Epithelial cell of prostate (primary cell): ENCODE measurements around the gene AHDC1.
A peak's percentile ranks its signal among the peaks of the same experiment; 100 is the strongest.
"Not testable (repeated sequence)": the region's sequence is repeated elsewhere in the genome, so short reads cannot be mapped to it uniquely, and the experiment has no call there.

Source experiments
- DNase-seq: peaks from one replicate; pipeline ENCODE4 v3.0.0-alpha.2; 2011; ENCODE audit warnings: low read depth, low spot score
- H3K27ac ChIP-seq: fragments of 450-650 bp; 2 replicates; pipeline ENCODE4 v1.5.1; 2017; ENCODE audit warnings: mild to moderate bottlenecking

Gene AHDC1

GRCh38 chr1:27555700-27556424 is 48.1 kb downstream of the AHDC1 start:
- H3K27ac ChIP-seq = peak overlapping the region; percentile 92
- no peak for DNase-seq

- DNase-seq = no peak
- H3K27ac ChIP-seq = peak overlapping the region; percentile 92
Measured at GRCh38 chr1:27554759-27555699, 48.9 kb downstream of the AHDC1 start.

GRCh38 chr1:27554293-27554692 is 49.7 kb downstream of the AHDC1 start:
- no peak overlapping the region for H3K27ac ChIP-seq
- no peak for DNase-seq

- not testable (repeated sequence) for DNase-seq, H3K27ac ChIP-seq
Measured at GRCh38 chr1:27553823-27554222, 50.1 kb downstream of the AHDC1 start.

- H3K27ac ChIP-seq = no peak overlapping the region
Measured at GRCh38 chr1:27552911-27553420, 51.0 kb downstream of the AHDC1 start.

GRCh38 chr1:27551953-27552312 is 52.0 kb downstream of the AHDC1 start:
- H3K27ac ChIP-seq = no peak overlapping the region
- no peak for DNase-seq

More at GRCh38 chr1:27552911-27553420, 51.0 kb downstream of the AHDC1 start:
- no peak for DNase-seq

- no peak overlapping the region for H3K27ac ChIP-seq
- no peak for DNase-seq
Measured at GRCh38 chr1:27551170-27551952, 52.6 kb downstream of the AHDC1 start.

GRCh38 chr1:27550510-27551169 is 53.3 kb downstream of the AHDC1 start:
- H3K27ac ChIP-seq = no peak overlapping the region
- no peak for DNase-seq

- H3K27ac ChIP-seq = no peak overlapping the region
- DNase-seq = no peak
Measured at GRCh38 chr1:27549807-27550408, 54.0 kb downstream of the AHDC1 start.

- no peak for DNase-seq
Measured at GRCh38 chr1:27548858-27549719, 54.9 kb downstream of the AHDC1 start.

GRCh38 chr1:27548136-27548853 is 55.6 kb downstream of the AHDC1 start:
- no peak overlapping the region for H3K27ac ChIP-seq
- no peak for DNase-seq

More at GRCh38 chr1:27548858-27549719, 54.9 kb downstream of the AHDC1 start:
- no peak overlapping the region for H3K27ac ChIP-seq

GRCh38 chr1:27547220-27548116 is 56.5 kb downstream of the AHDC1 start:
- H3K27ac ChIP-seq = no peak overlapping the region
- DNase-seq = no peak

GRCh38 chr1:27545876-27546275 is 58.1 kb downstream of the AHDC1 start:
- no peak for DNase-seq
- H3K27ac ChIP-seq = peak overlapping the region; percentile 97

GRCh38 chr1:27545271-27545670 is 58.7 kb downstream of the AHDC1 start:
- H3K27ac ChIP-seq = peak overlapping the region; percentile 97
- DNase-seq = no peak

GRCh38 chr1:27544834-27545233 is 59.1 kb downstream of the AHDC1 start:
- peak overlapping the region; percentile 97 for H3K27ac ChIP-seq

GRCh38 chr1:27543284-27543683 is 60.7 kb downstream of the AHDC1 start:
- no peak for DNase-seq
- H3K27ac ChIP-seq = peak overlapping the region; percentile 97

More at GRCh38 chr1:27544834-27545233, 59.1 kb downstream of the AHDC1 start:
- DNase-seq = no peak
